HEK293 (cell line): ENCODE results near the gene OR4D10.

ENCODE experiments used
- CTCF ChIP-seq: fragments of 450-650 bp; formaldehyde crosslinking; IDR thresholded peaks from 2 replicates; pipeline ENCODE4 v1.5.1; 2016; ENCODE audit warnings: missing biosample characterization, missing genetic modification characterization
- GLI4 ChIP-seq: fragments of 450-650 bp; formaldehyde crosslinking; IDR thresholded peaks from 2 replicates; pipeline ENCODE4 v1.5.1; 2016; ENCODE audit warnings: missing biosample characterization, missing genetic modification characterization
- KLF9 ChIP-seq: fragments of 450-650 bp; formaldehyde crosslinking; IDR thresholded peaks from 2 replicates; pipeline ENCODE4 v1.5.1; 2016; ENCODE audit warnings: missing biosample characterization, missing genetic modification characterization, low read depth
- ZNF121 ChIP-seq: fragments of 450-650 bp; formaldehyde crosslinking; IDR thresholded peaks from 2 replicates; pipeline ENCODE4 v1.5.1; 2016; ENCODE audit warnings: missing biosample characterization, missing genetic modification characterization
- ZNF2 ChIP-seq: fragments of 450-650 bp; formaldehyde crosslinking; IDR thresholded peaks from 2 replicates; pipeline ENCODE4 v1.5.1; 2016; ENCODE audit warnings: missing biosample characterization, missing genetic modification characterization
- ZNF629 ChIP-seq: fragments of 450-650 bp; formaldehyde crosslinking; IDR thresholded peaks from 2 replicates; pipeline ENCODE4 v1.5.1; 2017; ENCODE audit warnings: missing biosample characterization, missing genetic modification characterization
- ZSCAN30 ChIP-seq: fragments of 450-650 bp; IDR thresholded peaks from 2 replicates; pipeline ENCODE4 v1.5.1; 2018; ENCODE audit warnings: missing biosample characterization, mild to moderate bottlenecking, missing genetic modification characterization, moderate library complexity

GRCh38 chr11:59479906-59480305, 6.8 kb downstream of the OR4D10 start:
- TF ChIP-seq GLI4 (tag by site-specific recombination) (no peak), ZSCAN30 (no peak), ZNF2 (tag by site-specific recombination) (no peak), CTCF (tag by site-specific recombination) (no peak), KLF9 (tag by site-specific recombination) (no peak), ZNF121 (tag by site-specific recombination) (no peak), ZNF629 (tag by site-specific recombination) (no peak)
